Mesendoderm (in vitro differentiated cells): ENCODE measurements around the gene PTGES2.
A peak's percentile ranks its signal among the peaks of the same experiment; 100 is the strongest.

Experiments
- DNase-seq: peaks from one replicate; pipeline ENCODE4 v3.0.0; 2013
- H2AK5ac ChIP-seq: 2 replicates; pipeline ENCODE4 v1.6.1; 2013; ENCODE audit warnings: low read length, inconsistent platforms
- H2BK120ac ChIP-seq: 2 replicates; pipeline ENCODE4 v1.6.1; 2013; ENCODE audit warnings: low read depth, mild to moderate bottlenecking, low read length, moderate library complexity, mixed read lengths
- H2BK15ac ChIP-seq: replicated peaks from 2 replicates; pipeline ENCODE4 v1.6.1; 2013; ENCODE audit warnings: low read depth, mild to moderate bottlenecking, moderate library complexity
- H2BK5ac ChIP-seq: 2 replicates; pipeline ENCODE4 v1.6.1; 2013; ENCODE audit warnings: low read length, inconsistent platforms
- H3K18ac ChIP-seq: 2 replicates; pipeline ENCODE4 v1.6.1; 2013; ENCODE audit warnings: mild to moderate bottlenecking, low read length, mixed read lengths
- H3K23ac ChIP-seq: one replicate; pipeline ENCODE4 v1.6.1; 2013; ENCODE audit warnings: low read length
- H3K27ac ChIP-seq: 2 replicates; pipeline ENCODE4 v1.5.1; 2013; ENCODE audit warnings: low read depth, mild to moderate bottlenecking, inconsistent platforms, low read length, moderate library complexity
- H3K27me3 ChIP-seq: 2 replicates; pipeline ENCODE4 v1.6.1; 2013; ENCODE audit warnings: low read length, control low read depth, mild to moderate bottlenecking, inconsistent platforms; ENCODE audit not compliant: insufficient read depth, poor library complexity
- H3K36me3 ChIP-seq: 2 replicates; pipeline ENCODE4 v1.6.1; 2013; ENCODE audit warnings: low read length, inconsistent platforms; ENCODE audit not compliant: control insufficient read depth, insufficient read depth
- H3K4ac ChIP-seq: one replicate; pipeline ENCODE4 v1.6.1; 2013; ENCODE audit warnings: low read depth, mild to moderate bottlenecking, low read length, moderate library complexity
- H3K4me1 ChIP-seq: 2 replicates; pipeline ENCODE4 v1.6.1; 2013; ENCODE audit warnings: low read depth, low read length, inconsistent platforms; ENCODE audit not compliant: control insufficient read depth
- H3K4me2 ChIP-seq: 2 replicates; pipeline ENCODE4 v1.6.1; 2013; ENCODE audit warnings: low read length
- H3K4me3 ChIP-seq: 2 replicates; pipeline ENCODE4 v1.5.1; 2013; ENCODE audit warnings: mild to moderate bottlenecking, low read length
- H3K56ac ChIP-seq: one replicate; pipeline ENCODE4 v1.6.1; 2013; ENCODE audit warnings: low read length
- H3K79me1 ChIP-seq: 2 replicates; pipeline ENCODE4 v1.6.1; 2013; ENCODE audit warnings: low read length, inconsistent platforms
- H3K79me2 ChIP-seq: 2 replicates; pipeline ENCODE4 v1.6.1; 2013; ENCODE audit warnings: mild to moderate bottlenecking, low read length; ENCODE audit not compliant: control insufficient read depth, insufficient read depth
- H3K9ac ChIP-seq: 2 replicates; pipeline ENCODE4 v1.6.1; 2013; ENCODE audit warnings: low read length, inconsistent platforms
- H4K5ac ChIP-seq: one replicate; pipeline ENCODE4 v1.6.1; 2013; ENCODE audit warnings: low read length
- H4K8ac ChIP-seq: one replicate; pipeline ENCODE4 v1.6.1; 2013; ENCODE audit warnings: low read depth, mild to moderate bottlenecking, control low read depth, low read length, moderate library complexity
- WGBS: extraction: QIAGEN DNeasy Blood & Tissue Kit; methylation state at CpG from one replicate; pipeline ENCODE4 v1.1.7; 2013; ENCODE audit warnings: low lambda C conversion rate, missing lambda C conversion rate; ENCODE audit not compliant: insufficient coverage; ENCODE audit errors: extremely low coverage; 5-methylcytosine and 5-hydroxymethylcytosine counted together

PTGES2 gene

DNA sequence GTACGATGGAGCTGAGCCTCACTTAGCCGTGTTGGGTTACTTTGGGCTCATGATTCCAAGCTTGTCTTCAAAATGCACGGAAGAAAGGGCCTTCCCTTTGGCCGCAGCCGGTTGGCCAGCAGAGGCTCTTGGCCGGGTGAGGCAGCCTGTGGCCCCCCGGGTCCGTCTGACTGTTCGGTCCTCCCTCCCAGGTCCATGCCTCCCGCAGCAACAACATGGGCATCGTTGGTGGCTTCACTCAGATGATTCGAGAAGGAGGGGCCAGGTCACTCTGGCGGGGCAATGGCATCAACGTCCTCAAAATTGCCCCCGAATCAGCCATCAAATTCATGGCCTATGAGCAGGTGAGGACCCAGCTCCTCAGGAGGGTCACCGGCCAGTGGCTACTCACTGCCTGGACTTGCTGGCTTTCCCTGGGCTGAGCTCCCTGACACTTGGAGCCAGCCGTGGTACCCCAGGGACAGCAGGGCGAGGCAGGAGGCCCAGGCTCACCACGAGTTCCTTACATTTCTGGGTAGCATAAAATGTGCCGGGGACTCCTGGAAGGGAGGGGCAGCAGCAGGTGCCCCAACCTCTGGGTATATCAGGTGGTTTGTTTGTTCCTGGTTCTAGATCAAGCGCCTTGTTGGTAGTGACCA, 21.9 kb downstream of the PTGES2 start:
- H3K23ac ChIP-seq: no peak overlapping the region
- H3K36me3 ChIP-seq: peaks cover 8% of the 10 kb centered on the region
- H3K27ac ChIP-seq: no peak overlapping the region
- H3K56ac ChIP-seq: no peak overlapping the region
- H4K5ac ChIP-seq: no peak overlapping the region
- no peak overlapping the region for H2BK5ac ChIP-seq
- no peak overlapping the region for H4K8ac ChIP-seq
- H2BK15ac ChIP-seq: no peak overlapping the region
- no peak for DNase-seq
- no peak overlapping the region for H2AK5ac ChIP-seq
- WGBS: no CpG with 5 or more reads among the region's 21 CpGs
- H3K4me2 ChIP-seq: no peak overlapping the region
- no peaks in the 10 kb centered on the region for H3K79me2 ChIP-seq
- no peak overlapping the region for H2BK120ac ChIP-seq
- H3K4ac ChIP-seq: no peak overlapping the region
- H3K4me1 ChIP-seq: no peaks in the 10 kb centered on the region
- H3K18ac ChIP-seq: no peak overlapping the region
- H3K27me3 ChIP-seq: no peaks in the 10 kb centered on the region
- no peak overlapping the region for H3K9ac ChIP-seq
- H3K79me1 ChIP-seq: peaks cover 5% of the 10 kb centered on the region
- H3K4me3 ChIP-seq: no peak overlapping the region

DNA sequence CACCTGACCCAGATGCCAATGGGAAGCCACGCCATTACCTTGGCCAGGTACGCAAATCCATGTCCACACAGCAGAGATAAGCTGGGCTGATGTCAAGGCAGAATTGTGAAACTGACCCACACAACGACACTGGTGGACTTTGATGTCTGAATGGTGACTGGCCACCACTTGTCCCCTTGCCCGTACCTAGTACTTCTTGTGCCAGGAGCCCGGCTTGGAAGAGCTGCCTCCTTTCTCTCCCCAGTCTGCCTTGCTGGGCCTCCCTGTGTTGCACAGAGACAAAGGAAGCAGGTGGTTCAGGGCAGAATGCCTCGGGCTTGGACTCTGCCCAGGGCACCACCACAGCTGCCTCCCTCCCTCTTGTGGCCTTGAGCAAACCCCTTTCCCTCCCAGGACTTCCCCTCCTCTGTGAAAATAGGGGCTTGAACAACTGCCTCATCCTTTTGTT, 23.3 kb downstream of the PTGES2 start:
- H3K18ac ChIP-seq: no peak overlapping the region
- WGBS: no CpG with 5 or more reads among the region's 6 CpGs

GRCh38 chr9:128103589-128103962, 24.0 kb downstream of the PTGES2 start:
- no peak overlapping the region for H2BK120ac ChIP-seq
- no peak overlapping the region for H2AK5ac ChIP-seq
- peak; percentile 40 for DNase-seq
- H3K18ac ChIP-seq: no peak overlapping the region
- H3K56ac ChIP-seq: no peak overlapping the region
- peaks cover 10% of the 10 kb centered on the region for H3K4me1 ChIP-seq
- H3K79me1 ChIP-seq: peaks cover 21% of the 10 kb centered on the region
- no peak overlapping the region for H2BK5ac ChIP-seq
- peaks cover 8% of the 10 kb centered on the region for H3K36me3 ChIP-seq
- H3K4me2 ChIP-seq: no peak overlapping the region
- no peak overlapping the region for H3K4ac ChIP-seq
- no peaks in the 10 kb centered on the region for H3K27me3 ChIP-seq
- no peak overlapping the region for H3K23ac ChIP-seq
- no peak overlapping the region for H4K8ac ChIP-seq
- no peak overlapping the region for H2BK15ac ChIP-seq
- H4K5ac ChIP-seq: no peak overlapping the region
- H3K79me2 ChIP-seq: peaks cover 15% of the 10 kb centered on the region
- no peak overlapping the region for H3K9ac ChIP-seq
- no CpG with 5 or more reads among the region's 8 CpGs for WGBS
- no peak overlapping the region for H3K4me3 ChIP-seq
- H3K27ac ChIP-seq: no peak overlapping the region

More for the DNA sequence above, 23.3 kb downstream of the PTGES2 start:
- H3K4ac ChIP-seq: no peak overlapping the region
- H3K4me3 ChIP-seq: no peak overlapping the region
- H3K4me2 ChIP-seq: no peak overlapping the region
- H2AK5ac ChIP-seq: no peak overlapping the region
- H3K79me1 ChIP-seq: peaks cover 17% of the 10 kb centered on the region
- no peak overlapping the region for H3K27ac ChIP-seq
- no peak for DNase-seq
- H3K36me3 ChIP-seq: peaks cover 8% of the 10 kb centered on the region
- H2BK120ac ChIP-seq: no peak overlapping the region
- H3K4me1 ChIP-seq: peaks cover 6% of the 10 kb centered on the region
- H4K5ac ChIP-seq: no peak overlapping the region
- no peak overlapping the region for H4K8ac ChIP-seq
- no peaks in the 10 kb centered on the region for H3K27me3 ChIP-seq
- H2BK5ac ChIP-seq: no peak overlapping the region
- peaks cover 11% of the 10 kb centered on the region for H3K79me2 ChIP-seq
- H2BK15ac ChIP-seq: no peak overlapping the region
- H3K56ac ChIP-seq: no peak overlapping the region
- no peak overlapping the region for H3K9ac ChIP-seq
- no peak overlapping the region for H3K23ac ChIP-seq

- Histone ChIP-seq H3K9ac (no peak overlapping the region), H3K18ac (no peak overlapping the region), H2BK15ac (no peak overlapping the region), H3K79me2 (peaks cover 15% of the 10 kb centered on the region), H2AK5ac (no peak overlapping the region), H3K4ac (no peak overlapping the region), H4K8ac (no peak overlapping the region), H3K27ac (no peak overlapping the region), H3K23ac (no peak overlapping the region), H3K56ac (no peak overlapping the region), H4K5ac (no peak overlapping the region), H3K4me3 (no peak overlapping the region), H3K79me1 (peaks cover 21% of the 10 kb centered on the region), H3K4me1 (peaks cover 10% of the 10 kb centered on the region), H3K27me3 (no peaks in the 10 kb centered on the region), H3K4me2 (no peak overlapping the region), H3K36me3 (peaks cover 8% of the 10 kb centered on the region), H2BK120ac (no peak overlapping the region), H2BK5ac (no peak overlapping the region)
- WGBS: no CpG with 5 or more reads among the region's 23 CpGs
- no peak for DNase-seq
Observed at GRCh38 chr9:128102861-128103588, 24.5 kb downstream of the PTGES2 start.

- Histone ChIP-seq H3K18ac (no peak overlapping the region), H3K79me1 (peaks cover 23% of the 10 kb centered on the region), H3K79me2 (peaks cover 15% of the 10 kb centered on the region), H3K9ac (no peak overlapping the region), H2BK15ac (no peak overlapping the region), H4K8ac (no peak overlapping the region), H3K23ac (no peak overlapping the region), H2AK5ac (no peak overlapping the region), H2BK120ac (no peak overlapping the region), H3K36me3 (peaks cover 4% of the 10 kb centered on the region), H3K4ac (no peak overlapping the region), H3K4me1 (peaks cover 13% of the 10 kb centered on the region), H3K27me3 (no peaks in the 10 kb centered on the region), H2BK5ac (no peak overlapping the region), H3K4me2 (no peak overlapping the region), H4K5ac (no peak overlapping the region), H3K27ac (no peak overlapping the region), H3K56ac (no peak overlapping the region), H3K4me3 (no peak overlapping the region)
- DNase-seq: no peak
- WGBS: no CpG with 5 or more reads among the region's 13 CpGs
Observed at GRCh38 chr9:128102196-128102595, 25.3 kb downstream of the PTGES2 start.
